ENCODE results near the gene TRIO.
"Not testable (repeated sequence)": the region's sequence is repeated elsewhere in the genome, so short reads cannot be mapped to it uniquely, and the experiment has no call there.

TRIO gene

GRCh38 chr5:14429101-14430050 is 286.2 kb downstream of the TRIO start:
- TF ChIP-seq, protein P1, sequence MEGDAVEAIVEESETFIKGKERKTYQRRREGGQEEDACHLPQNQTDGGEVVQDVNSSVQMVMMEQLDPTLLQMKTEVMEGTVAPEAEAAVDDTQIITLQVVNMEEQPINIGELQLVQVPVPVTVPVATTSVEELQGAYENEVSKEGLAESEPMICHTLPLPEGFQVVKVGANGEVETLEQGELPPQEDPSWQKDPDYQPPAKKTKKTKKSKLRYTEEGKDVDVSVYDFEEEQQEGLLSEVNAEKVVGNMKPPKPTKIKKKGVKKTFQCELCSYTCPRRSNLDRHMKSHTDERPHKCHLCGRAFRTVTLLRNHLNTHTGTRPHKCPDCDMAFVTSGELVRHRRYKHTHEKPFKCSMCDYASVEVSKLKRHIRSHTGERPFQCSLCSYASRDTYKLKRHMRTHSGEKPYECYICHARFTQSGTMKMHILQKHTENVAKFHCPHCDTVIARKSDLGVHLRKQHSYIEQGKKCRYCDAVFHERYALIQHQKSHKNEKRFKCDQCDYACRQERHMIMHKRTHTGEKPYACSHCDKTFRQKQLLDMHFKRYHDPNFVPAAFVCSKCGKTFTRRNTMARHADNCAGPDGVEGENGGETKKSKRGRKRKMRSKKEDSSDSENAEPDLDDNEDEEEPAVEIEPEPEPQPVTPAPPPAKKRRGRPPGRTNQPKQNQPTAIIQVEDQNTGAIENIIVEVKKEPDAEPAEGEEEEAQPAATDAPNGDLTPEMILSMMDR (IDR thresholded peaks at IDR 0.05) = no peak
- H3K9ac ChIP-seq = no peak overlapping the region
- H3K27ac ChIP-seq = peak overlapping the region; percentile 21
- no peaks in the 10 kb centered on the region for H3K9me3 ChIP-seq (ENCODE audit: control insufficient read depth, low read length)
- H3K36me3 ChIP-seq (ENCODE audit: control insufficient read depth, insufficient read depth, low read length) = no peaks in the 10 kb centered on the region
- peaks cover 12% of the 10 kb centered on the region for H3K79me2 ChIP-seq
- no peak overlapping the region for H3K4me3 ChIP-seq (ENCODE audit: low read depth, low read length)
- no peak overlapping the region for H3K4me2 ChIP-seq (ENCODE audit: low read length)
- peaks cover 9% of the 10 kb centered on the region for H3K4me1 ChIP-seq
- H2AFZ ChIP-seq = no peak overlapping the region
- no peaks in the 10 kb centered on the region for H3K27me3 ChIP-seq (ENCODE audit: control insufficient read depth, insufficient read depth, low read length)

DNA sequence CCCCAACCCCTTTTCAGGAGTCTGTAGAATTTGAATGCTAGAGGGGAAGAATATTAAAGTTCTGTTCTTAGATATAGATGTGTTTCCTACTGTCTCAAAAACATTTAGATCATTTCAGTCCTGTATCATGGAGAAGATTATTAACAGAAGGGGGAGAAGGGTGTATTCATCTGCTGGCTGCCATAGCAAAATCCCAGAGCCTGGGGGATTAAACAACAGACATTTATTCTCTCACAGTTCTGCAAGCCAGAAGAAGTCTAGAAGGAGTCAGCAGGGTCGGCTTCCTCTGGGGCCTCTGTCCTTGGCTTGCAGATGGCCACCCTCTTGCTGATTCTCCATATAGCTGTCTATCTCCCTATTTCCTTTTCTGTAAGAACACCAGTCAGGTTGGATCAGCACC is 288.4 kb downstream of the TRIO start:
- H3K9ac ChIP-seq = no peak overlapping the region
- peaks cover 15% of the 10 kb centered on the region for H3K79me2 ChIP-seq
- H3K4me3 ChIP-seq (ENCODE audit: low read depth, low read length) = no peak overlapping the region
- no peak overlapping the region for H3K4me2 ChIP-seq (ENCODE audit: low read length)
- H3K9me3 ChIP-seq (ENCODE audit: control insufficient read depth, low read length) = no peaks in the 10 kb centered on the region
- H3K36me3 ChIP-seq (ENCODE audit: control insufficient read depth, insufficient read depth, low read length) = no peaks in the 10 kb centered on the region
- H3K27ac ChIP-seq = no peak overlapping the region
- H3K4me1 ChIP-seq = peaks cover 9% of the 10 kb centered on the region
- no peaks in the 10 kb centered on the region for H3K27me3 ChIP-seq (ENCODE audit: control insufficient read depth, insufficient read depth, low read length)
- TF ChIP-seq, protein P1 (IDR thresholded peaks at IDR 0.05) = no peak
- no peak overlapping the region for H2AFZ ChIP-seq

DNA sequence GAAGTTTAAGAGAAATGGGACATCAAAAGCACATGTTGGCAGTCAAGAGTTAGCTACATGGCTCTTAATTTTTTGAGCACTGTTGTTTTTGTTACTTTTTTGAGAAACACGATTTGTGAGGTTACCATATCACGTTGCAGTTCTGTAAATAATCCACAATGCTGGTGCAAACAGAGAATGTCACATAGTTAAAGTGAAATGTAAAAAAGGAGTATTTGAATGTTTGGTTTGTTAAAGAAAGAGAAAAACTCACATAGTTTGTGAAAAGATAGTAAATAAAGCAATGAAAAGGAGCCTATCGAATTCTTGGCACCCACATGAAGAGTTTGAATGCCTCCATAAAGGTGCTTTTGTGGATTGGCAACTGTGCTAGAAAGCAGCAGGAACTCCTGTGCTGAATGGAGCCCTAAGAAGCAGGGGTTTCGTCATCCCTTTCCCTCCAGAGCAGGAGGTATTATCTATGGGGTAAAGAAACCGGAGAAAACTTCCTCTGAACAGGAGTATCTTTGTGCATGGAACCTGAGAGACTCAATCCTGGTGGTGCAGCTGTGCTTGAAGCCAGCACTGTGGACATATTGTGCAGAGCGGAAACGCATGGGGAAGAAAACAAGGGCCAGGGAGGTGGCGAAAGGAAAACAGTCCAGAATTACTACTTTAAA is 289.9 kb downstream of the TRIO start:
- no peak overlapping the region for H3K27ac ChIP-seq
- peaks cover 15% of the 10 kb centered on the region for H3K79me2 ChIP-seq
- H3K4me1 ChIP-seq = peaks cover 9% of the 10 kb centered on the region
- H3K4me3 ChIP-seq (ENCODE audit: low read depth, low read length) = no peak overlapping the region
- H3K4me2 ChIP-seq (ENCODE audit: low read length) = no peak overlapping the region
- H3K9ac ChIP-seq = no peak overlapping the region
- H2AFZ ChIP-seq = no peak overlapping the region
- H3K27me3 ChIP-seq (ENCODE audit: control insufficient read depth, insufficient read depth, low read length) = no peaks in the 10 kb centered on the region
- TF ChIP-seq, protein P1 (IDR thresholded peaks at IDR 0.05) = no peak
- no peaks in the 10 kb centered on the region for H3K36me3 ChIP-seq (ENCODE audit: control insufficient read depth, insufficient read depth, low read length)
- no peaks in the 10 kb centered on the region for H3K9me3 ChIP-seq (ENCODE audit: control insufficient read depth, low read length)

GRCh38 chr5:14435481-14435880 is 292.3 kb downstream of the TRIO start:
- no peak overlapping the region for H3K27ac ChIP-seq
- H3K4me2 ChIP-seq (ENCODE audit: low read length) = no peak overlapping the region
- no peak overlapping the region for H3K9ac ChIP-seq
- H3K9me3 ChIP-seq (ENCODE audit: control insufficient read depth, low read length) = no peaks in the 10 kb centered on the region
- H3K79me2 ChIP-seq = peaks cover 15% of the 10 kb centered on the region
- no peaks in the 10 kb centered on the region for H3K27me3 ChIP-seq (ENCODE audit: control insufficient read depth, insufficient read depth, low read length)
- no peaks in the 10 kb centered on the region for H3K36me3 ChIP-seq (ENCODE audit: control insufficient read depth, insufficient read depth, low read length)
- TF ChIP-seq, protein P1 (IDR thresholded peaks at IDR 0.05) = no peak
- no peak overlapping the region for H3K4me3 ChIP-seq (ENCODE audit: low read depth, low read length)
- H2AFZ ChIP-seq = no peak overlapping the region
- peaks cover 8% of the 10 kb centered on the region for H3K4me1 ChIP-seq

GRCh38 chr5:14436122-14436521 is 293.0 kb downstream of the TRIO start:
- H3K4me1 ChIP-seq, H3K27ac ChIP-seq: not testable (repeated sequence)
- peaks cover 12% of the 10 kb centered on the region for H3K79me2 ChIP-seq

More at GRCh38 chr5:14436122-14436521, 293.0 kb downstream of the TRIO start:
- not testable (repeated sequence) for H2AFZ ChIP-seq; H3K4me2 ChIP-seq (ENCODE audit: low read length); H3K4me3 ChIP-seq (ENCODE audit: low read depth, low read length); H3K36me3 ChIP-seq (ENCODE audit: control insufficient read depth, insufficient read depth, low read length); H3K9me3 ChIP-seq (ENCODE audit: control insufficient read depth, low read length); H3K9ac ChIP-seq; H3K27me3 ChIP-seq (ENCODE audit: control insufficient read depth, insufficient read depth, low read length)
